Stimulated activated CD8-positive, alpha-beta memory T cell treated with anti-CD3 and anti-CD28 coated beads, Interleukin-12 subunit alpha, Interleukin-12 subunit beta, amount 100 ng/mL, for 24 hours (primary cell): ENCODE measurements around the gene TRIM9.

Experiments used
- DNase-seq: peaks from one replicate; pipeline ENCODE4 v3.0.0-alpha.2; 2020; ENCODE audit errors: extremely low read depth

Gene TRIM9

GRCh38 chr14:50936016-50936340, 158.9 kb downstream of the TRIM9 start:
- DNase-seq, result no peak

GRCh38 chr14:50935126-50936015, 159.5 kb downstream of the TRIM9 start:
- DNase-seq, result no peak

GRCh38 chr14:50932592-50933495, 162.1 kb downstream of the TRIM9 start:
- no peak for DNase-seq

- no peak for DNase-seq
These were observed 162.7 kb downstream of the TRIM9 start for GRCh38 chr14:50932156-50932555.

GRCh38 chr14:50931559-50931958, 163.3 kb downstream of the TRIM9 start:
- no peak for DNase-seq

- no peak for DNase-seq
These were observed 165.4 kb downstream of the TRIM9 start for GRCh38 chr14:50929506-50929905.

- DNase-seq, result no peak
These were observed 166.8 kb downstream of the TRIM9 start for GRCh38 chr14:50928002-50928635.

- DNase-seq, result no peak
These were observed 168.0 kb downstream of the TRIM9 start for GRCh38 chr14:50926851-50927386.
